A549 treated with GW870086 at 1 μM for 4 hours (cell line): ENCODE results near the gene PPEF2. TPM values are rescaled to one million over a fixed set of nuclear protein-coding genes. Genes with fewer than 3 reads are reported as not detected.

Source experiments
- total RNA-seq: library from RNA; stranded (reverse); fragments of 200-300 nt; extraction: Qiagen RNA extraction; gene quantifications from 5 replicates; pipeline ENCODE4 v1.2.3, GENCODE V29; 2022; ENCODE audit warnings: low read depth

PPEF2 gene, protein sequence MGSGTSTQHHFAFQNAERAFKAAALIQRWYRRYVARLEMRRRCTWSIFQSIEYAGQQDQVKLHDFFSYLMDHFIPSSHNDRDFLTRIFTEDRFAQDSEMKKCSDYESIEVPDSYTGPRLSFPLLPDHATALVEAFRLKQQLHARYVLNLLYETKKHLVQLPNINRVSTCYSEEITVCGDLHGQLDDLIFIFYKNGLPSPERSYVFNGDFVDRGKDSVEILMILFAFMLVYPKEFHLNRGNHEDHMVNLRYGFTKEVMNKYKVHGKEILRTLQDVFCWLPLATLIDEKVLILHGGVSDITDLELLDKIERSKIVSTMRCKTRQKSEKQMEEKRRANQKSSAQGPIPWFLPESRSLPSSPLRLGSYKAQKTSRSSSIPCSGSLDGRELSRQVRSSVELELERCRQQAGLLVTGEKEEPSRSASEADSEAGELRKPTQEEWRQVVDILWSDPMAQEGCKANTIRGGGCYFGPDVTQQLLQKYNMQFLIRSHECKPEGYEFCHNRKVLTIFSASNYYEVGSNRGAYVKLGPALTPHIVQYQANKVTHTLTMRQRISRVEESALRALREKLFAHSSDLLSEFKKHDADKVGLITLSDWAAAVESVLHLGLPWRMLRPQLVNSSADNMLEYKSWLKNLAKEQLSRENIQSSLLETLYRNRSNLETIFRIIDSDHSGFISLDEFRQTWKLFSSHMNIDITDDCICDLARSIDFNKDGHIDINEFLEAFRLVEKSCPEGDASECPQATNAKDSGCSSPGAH
- total RNA-seq = not detected in 5 replicates

GRCh38 chr4:75902352-75902751 is at the start of gene PPEF2:
Gene PPEF2, minus strand, starts transcription at chr4:75902452. Its CDS starts 6,127 bp downstream, at chr4:75896325.

GRCh38 chr4:75940692-75941253 is 38.5 kb upstream of the PPEF2 start, which contains the start of gene NAAA:
Gene NAAA, minus strand, starts transcription at chr4:75941013. Its CDS starts 64 bp downstream, at chr4:75940949.

Other genes starting within 250 kb of the PPEF2 start
- gene G3BP2, start 229.0 kb downstream of the PPEF2 start, total RNA-seq = 64.3 to 96.5 TPM (median 82.0 TPM) in 5 replicates
- 19.2 to 26.2 TPM (median 24.4 TPM) in 5 replicates for gene USO1, start 177.9 kb downstream of the PPEF2 start, total RNA-seq
- 20.0 to 26.0 TPM (median 23.7 TPM) in 5 replicates for gene NAAA, start 38.6 kb upstream of the PPEF2 start, total RNA-seq
- gene SDAD1, start 88.5 kb upstream of the PPEF2 start, total RNA-seq = 12.7 to 16.7 TPM (median 15.5 TPM) in 5 replicates
- gene CXCL9, start 105.1 kb upstream of the PPEF2 start, total RNA-seq = not detected in 5 replicates
- gene CXCL10, start 121.0 kb upstream of the PPEF2 start, total RNA-seq = 0.14 TPM in 1 of 5 replicates, not detected in the others
- 0.13 to 0.19 TPM (median 0.15 TPM) in 3 of 5 replicates, not detected in the others for gene CXCL11, start 133.6 kb upstream of the PPEF2 start, total RNA-seq
- gene ART3, start 172.3 kb upstream of the PPEF2 start, total RNA-seq = not detected in 5 replicates
- gene NUP54, start 245.9 kb upstream of the PPEF2 start, total RNA-seq = 27.5 to 38.2 TPM (median 28.6 TPM) in 5 replicates